ENCODE data around the gene LIMS2. TPM values are rescaled to one million over a fixed set of nuclear protein-coding genes. Genes with fewer than 3 reads are reported as not detected.

Gene LIMS2
- total and polyA plus RNA-seq, 7 donors: 9.3 to 31.8 (median 16.4) TPM

- no peaks in the 10 kb centered on the region for H3K27me3 ChIP-seq (ENCODE audit: insufficient read depth in 3 of 3, low read length in 2 of 3)
- H3K27ac ChIP-seq: peak overlapping the region; percentile 60
- peak in 1 of 2 donors; percentile 16 for DNase-seq
- WGBS, 3 donors: 61 to 85% (median 71%) methylated on average over 13 of the region's 13 CpGs
- no peak for TF ChIP-seq CTCF (IDR thresholded peaks at IDR 0.05)
- no peak for ATAC-seq
- intact Hi-C loops (cut with DNase I): no loop called here
- no peaks in the 10 kb centered on the region for H3K36me3 ChIP-seq (ENCODE audit: insufficient read depth in 1 of 2, low read depth in 1 of 2)
- H3K4me3 ChIP-seq: no peak overlapping the region
- peaks cover 18% of the 10 kb centered on the region for H3K4me1 ChIP-seq
- no peaks in the 10 kb centered on the region for H3K9me3 ChIP-seq
These were observed 38.1 kb downstream of the LIMS2 start for GRCh38 chr2:127637236-127637630.

DNA sequence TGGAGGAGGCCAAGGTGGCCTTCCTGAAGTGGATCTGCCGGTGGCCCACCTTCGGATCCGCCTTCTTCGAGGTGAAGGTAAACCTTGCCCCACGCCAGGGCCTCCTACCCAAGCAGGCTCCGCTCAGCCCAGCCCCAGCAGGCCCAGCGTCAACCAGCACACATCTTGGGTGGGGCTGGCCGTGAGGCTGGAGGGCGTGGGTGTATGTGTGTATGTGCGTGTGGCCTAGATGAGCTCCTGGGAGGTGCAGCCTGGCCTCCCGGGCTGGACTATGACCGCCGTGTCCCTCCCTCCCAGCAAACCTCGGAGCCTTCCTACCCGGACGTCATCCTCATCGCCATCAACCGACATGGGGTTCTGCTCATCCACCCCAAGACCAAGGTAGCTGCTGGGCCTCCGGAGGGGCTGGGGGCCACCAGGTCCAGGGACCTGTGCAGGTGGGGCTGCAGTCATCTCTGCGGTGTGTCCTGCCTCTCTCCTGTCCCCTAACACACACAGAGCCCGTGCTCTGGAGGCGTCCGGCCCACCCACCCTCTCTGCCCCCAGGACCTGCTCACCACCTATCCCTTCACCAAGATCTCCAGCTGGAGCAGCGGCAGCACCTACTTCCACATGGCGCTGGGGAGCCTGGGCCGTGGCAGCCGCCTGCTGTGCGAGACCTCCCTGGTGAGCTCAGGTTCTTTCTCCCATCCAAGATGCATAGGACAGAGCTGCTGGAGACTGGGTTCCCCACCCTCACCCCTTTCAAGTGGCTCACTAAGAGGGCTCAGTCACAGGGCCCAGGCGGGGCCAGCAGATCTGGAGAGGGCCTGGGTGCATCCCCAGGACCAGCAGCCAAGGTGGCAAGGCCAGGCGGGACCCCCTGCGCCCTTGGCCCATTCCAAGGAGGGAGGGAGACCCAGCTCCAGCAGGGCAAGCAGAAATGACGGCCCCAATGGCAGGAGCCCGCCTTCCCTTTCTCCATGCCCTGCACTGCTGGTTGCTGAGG, 38.8 kb downstream of the LIMS2 start:
- Histone ChIP-seq H3K27me3 (ENCODE audit: insufficient read depth in 3 of 3, low read length in 2 of 3) (no peaks in the 10 kb centered on the region), H3K4me3 (no peak overlapping the region), H3K9me3 (no peaks in the 10 kb centered on the region), H3K36me3 (ENCODE audit: insufficient read depth in 1 of 2, low read depth in 1 of 2) (no peaks in the 10 kb centered on the region), H3K27ac (peak overlapping the region; percentile 60), H3K4me1 (peaks cover 18% of the 10 kb centered on the region)
- intact Hi-C loops (cut with DNase I): no loop called here
- DNase-seq (peak in 1 of 2 donors; percentile 16), ATAC-seq (no peak)
- no peak for TF ChIP-seq CTCF (IDR thresholded peaks at IDR 0.05)
- 91 to 93% (median 93%) methylated on average over 31 to 33 of the region's 33 CpGs for WGBS, 3 donors

DNA sequence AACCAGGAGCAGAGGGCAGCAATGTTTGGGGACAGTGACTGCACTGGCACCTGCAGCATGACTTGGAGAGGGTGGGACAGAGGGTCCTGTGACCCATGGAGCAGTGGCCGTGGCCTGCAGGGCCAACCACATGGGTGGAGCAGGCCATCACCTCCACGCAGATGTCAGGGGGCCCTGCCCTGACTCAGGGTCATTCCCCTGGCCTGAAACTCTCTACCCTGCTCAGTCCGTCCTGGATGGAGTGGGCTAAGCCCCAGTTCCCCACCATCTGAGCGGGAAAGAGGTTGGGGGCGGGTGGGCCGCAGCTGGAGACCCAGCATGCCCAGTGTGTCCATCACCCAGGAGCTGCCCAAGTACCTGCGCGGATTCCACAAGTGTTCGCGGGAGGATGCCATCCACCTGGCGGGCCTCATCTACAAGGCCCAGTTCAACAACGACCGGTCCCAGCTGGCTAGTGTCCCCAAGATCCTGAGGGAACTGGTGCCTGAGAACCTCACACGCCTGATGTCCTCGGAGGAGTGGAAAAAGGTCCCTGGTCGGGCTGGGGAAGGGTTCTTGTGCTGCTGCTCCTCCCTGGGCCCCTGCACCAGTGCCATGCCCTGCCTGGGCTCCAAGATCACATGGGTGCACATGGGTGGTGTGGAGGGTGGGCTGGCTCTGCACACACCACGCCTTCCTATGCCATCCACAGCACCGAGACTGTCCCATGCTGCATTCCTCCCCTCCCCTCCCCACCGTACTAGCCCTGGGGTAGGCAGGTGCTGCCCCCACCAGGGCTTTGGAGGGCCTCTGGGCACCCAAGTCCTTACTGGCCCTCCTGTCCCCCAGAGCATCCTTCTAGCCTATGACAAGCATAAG, 39.7 kb downstream of the LIMS2 start:
- peak in 1 of 2 donors; percentile 12 for DNase-seq
- H3K9me3 ChIP-seq: no peaks in the 10 kb centered on the region
- no peaks in the 10 kb centered on the region for H3K36me3 ChIP-seq (ENCODE audit: insufficient read depth in 1 of 2, low read depth in 1 of 2)
- TF ChIP-seq CTCF (IDR thresholded peaks at IDR 0.05): no peak
- no peaks in the 10 kb centered on the region for H3K27me3 ChIP-seq (ENCODE audit: insufficient read depth in 3 of 3, low read length in 2 of 3)
- H3K4me1 ChIP-seq: peaks cover 18% of the 10 kb centered on the region
- intact Hi-C loops (cut with DNase I): no loop called here
- no peak for ATAC-seq
- no peak overlapping the region for H3K4me3 ChIP-seq
- 94 to 96% (median 94%) methylated on average over 18 to 19 of the region's 19 CpGs for WGBS, 3 donors
- H3K27ac ChIP-seq: no peak overlapping the region

DNA sequence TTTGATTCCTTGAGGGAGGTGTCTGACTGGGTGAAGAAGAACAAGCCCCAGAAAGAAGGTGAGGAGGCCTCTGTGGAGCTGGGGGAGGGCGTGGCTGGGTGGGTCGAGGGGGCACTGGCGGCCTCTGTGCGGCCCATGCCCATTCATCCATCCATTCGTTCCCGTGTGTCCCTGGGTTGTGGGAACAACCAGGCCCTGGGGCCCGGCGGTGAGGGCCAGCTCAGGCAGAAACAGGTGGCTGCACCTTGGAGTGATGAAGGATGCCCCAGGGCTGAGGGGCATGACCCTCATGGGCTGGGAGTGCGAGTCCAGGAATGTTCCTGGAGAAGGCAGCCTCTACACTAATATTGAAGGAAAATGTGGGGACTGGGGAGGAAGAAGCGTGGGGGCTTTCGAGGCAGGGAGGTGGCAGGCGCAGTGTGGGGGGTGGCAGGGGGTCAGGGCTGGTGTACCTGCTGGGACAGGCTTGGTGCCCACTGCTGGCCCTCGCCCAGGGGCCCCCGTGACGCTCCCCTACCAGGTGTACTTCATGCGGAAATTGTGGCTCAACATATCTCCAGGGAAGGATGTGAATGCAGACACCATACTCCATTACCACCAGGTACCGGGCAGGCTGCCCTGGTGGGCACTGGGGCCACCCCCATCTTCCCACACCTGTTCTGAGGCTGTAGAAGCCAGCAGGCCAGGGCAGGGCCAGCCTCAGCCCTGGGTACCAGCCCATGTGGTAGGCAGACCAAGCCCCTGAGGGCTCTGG, 40.5 kb downstream of the LIMS2 start:
- no peak for ATAC-seq
- H3K27me3 ChIP-seq (ENCODE audit: insufficient read depth in 3 of 3, low read length in 2 of 3): no peaks in the 10 kb centered on the region
- H3K4me3 ChIP-seq: no peak overlapping the region
- WGBS, 3 donors: 89 to 93% (median 91%) methylated on average over 17 of the region's 17 CpGs
- intact Hi-C loops (cut with DNase I): no loop called here
- TF ChIP-seq CTCF (IDR thresholded peaks at IDR 0.05): no peak
- peak; percentile 7 to 43 for DNase-seq
- H3K9me3 ChIP-seq: no peaks in the 10 kb centered on the region
- no peak overlapping the region for H3K27ac ChIP-seq
- H3K36me3 ChIP-seq (ENCODE audit: insufficient read depth in 1 of 2, low read depth in 1 of 2): no peaks in the 10 kb centered on the region
- peaks cover 18% of the 10 kb centered on the region for H3K4me1 ChIP-seq
